HEK293 (cell line): ENCODE results near the gene ATP8B4.

Experiments used
- CTCF ChIA-PET: fragments of 350-600 bp; formaldehyde crosslinking; extraction: SDS; loops from one replicate; lab custom pipeline; 2021; ENCODE audit warnings: antibody characterized with exemption; lab: Yijun Ruan, JAX
- POLR2A ChIA-PET: fragments of 300-600 bp; formaldehyde crosslinking; extraction: SDS; loops from one replicate; lab custom pipeline; 2020; ENCODE audit warnings: antibody characterized with exemption, inconsistent platforms; lab: Yijun Ruan, JAX
- H3K27ac ChIP-seq: fragments of 200-500 bp; sonication (Bioruptor generic); 2 replicates; pipeline ENCODE4 v1.5.1; 2014; ENCODE audit warnings: low read depth, low read length, control low read depth, inconsistent platforms; ENCODE audit errors: extremely low read depth
- H3K36me3 ChIP-seq, 2 experiments: fragments of 200-500 bp in 1 of 2; sonication (Bioruptor generic) in 1 of 2; 1 replicate in 1 of 2; 2 replicates in 1 of 2; pipeline ENCODE4 v1.5.1; 2014 to 2017; ENCODE audit warnings: inconsistent platforms in 2 of 2, low read length in 2 of 2; ENCODE audit not compliant: control insufficient read depth in 2 of 2, insufficient read depth in 1 of 2
- H3K4me1 ChIP-seq: fragments of 200-500 bp; sonication (Bioruptor generic); 2 replicates; pipeline ENCODE4 v1.5.1; 2014; ENCODE audit warnings: mild to moderate bottlenecking, low read length, inconsistent platforms; ENCODE audit not compliant: control insufficient read depth, insufficient read depth
- H3K4me3 ChIP-seq: 2 replicates; pipeline ENCODE4 v1.5.1; 2011; ENCODE audit warnings: low read depth, mild to moderate bottlenecking, control low read depth, low read length, moderate library complexity
- H3K9me3 ChIP-seq: fragments of 200-500 bp; sonication (Bioruptor generic); 2 replicates; pipeline ENCODE4 v1.5.1; 2014; ENCODE audit warnings: low read depth, low read length, inconsistent platforms; ENCODE audit not compliant: control insufficient read depth, insufficient read depth
- EGR2 ChIP-seq: fragments of 450-650 bp; formaldehyde crosslinking; IDR thresholded peaks from 2 replicates; pipeline ENCODE4 v1.5.1; 2016; ENCODE audit warnings: low read depth, missing biosample characterization, missing genetic modification characterization
- KLF1 ChIP-seq: fragments of 450-650 bp; formaldehyde crosslinking; IDR thresholded peaks from 2 replicates; pipeline ENCODE4 v1.5.1; 2016; ENCODE audit warnings: missing biosample characterization, missing genetic modification characterization
- KLF10 ChIP-seq: fragments of 450-650 bp; IDR thresholded peaks from 2 replicates; pipeline ENCODE4 v1.5.1; 2018; ENCODE audit warnings: missing biosample characterization, mild to moderate bottlenecking, missing genetic modification characterization
- RBAK ChIP-seq: fragments of 450-650 bp; formaldehyde crosslinking; IDR thresholded peaks from 2 replicates; pipeline ENCODE4 v1.5.1; 2016; ENCODE audit warnings: missing biosample characterization, missing genetic modification characterization
- SETDB1 ChIP-seq: IDR thresholded peaks from one replicate; pipeline ENCODE4 v1.6.1; 2017; ENCODE audit warnings: mild to moderate bottlenecking, low read length, moderate library complexity, mixed read lengths; ENCODE audit not compliant: insufficient read length
- TCF7L2 ChIP-seq: IDR thresholded peaks from 2 replicates; pipeline ENCODE4 v1.6.1; 2011; ENCODE audit warnings: low read depth, mild to moderate bottlenecking, inconsistent platforms, low read length, moderate library complexity, borderline replicate concordance
- ZBTB11 ChIP-seq: fragments of 450-650 bp; formaldehyde crosslinking; conservative IDR thresholded peaks from 2 replicates; pipeline ENCODE4 v1.5.1; 2016; ENCODE audit warnings: low read depth, missing biosample characterization, missing genetic modification characterization
- ZBTB26 ChIP-seq: fragments of 450-650 bp; formaldehyde crosslinking; optimal IDR thresholded peaks from 2 replicates; pipeline ENCODE3; 2016; ENCODE audit warnings: missing biosample characterization, mild to moderate bottlenecking, missing genetic modification characterization
- ZIC2 ChIP-seq: fragments of 450-650 bp; formaldehyde crosslinking; IDR thresholded peaks from 2 replicates; pipeline ENCODE4 v1.5.1; 2016; ENCODE audit warnings: missing biosample characterization, missing genetic modification characterization
- ZNF10 ChIP-seq: fragments of 450-650 bp; formaldehyde crosslinking; IDR thresholded peaks from 2 replicates; pipeline ENCODE4 v1.5.1; 2017; ENCODE audit warnings: missing biosample characterization, missing genetic modification characterization
- ZNF530 ChIP-seq: fragments of 450-650 bp; formaldehyde crosslinking; IDR thresholded peaks from 2 replicates; pipeline ENCODE4 v1.5.1; 2016; ENCODE audit warnings: low read depth, missing biosample characterization, missing genetic modification characterization
- ZNF585B ChIP-seq: fragments of 450-650 bp; formaldehyde crosslinking; IDR thresholded peaks from 2 replicates; pipeline ENCODE4 v1.5.1; 2016; ENCODE audit warnings: missing biosample characterization, missing genetic modification characterization
- ZNF837 ChIP-seq: fragments of 450-650 bp; formaldehyde crosslinking; IDR thresholded peaks from 2 replicates; pipeline ENCODE4 v1.5.1; 2016; ENCODE audit warnings: missing biosample characterization, missing genetic modification characterization
- TF ChIP-seq, protein P1 (sequence below): fragments of 450-650 bp; formaldehyde crosslinking; IDR thresholded peaks from 2 replicates; pipeline ENCODE4 v1.5.1; 2016; ENCODE audit warnings: missing biosample characterization, missing genetic modification characterization
- TF ChIP-seq, protein P2 (sequence below): fragments of 450-650 bp; formaldehyde crosslinking; IDR thresholded peaks from 2 replicates; pipeline ENCODE4 v1.5.1; 2016; ENCODE audit warnings: missing biosample characterization, missing genetic modification characterization
- TF ChIP-seq, protein P3 (sequence below): fragments of 450-650 bp; formaldehyde crosslinking; IDR thresholded peaks from 2 replicates; pipeline ENCODE4 v1.5.1; 2016; ENCODE audit warnings: missing biosample characterization, missing genetic modification characterization, borderline replicate concordance

The ATP8B4 gene

GRCh38 chr15:49824775-49825099 is 294.3 kb downstream of the ATP8B4 start:
- TF ChIP-seq KLF1 (tag by site-specific recombination) (no peak), ZNF10 (tag by site-specific recombination) (no peak), SETDB1 (no peak), ZBTB26 (tag by site-specific recombination) (no peak), TCF7L2 (no peak), ZBTB11 (tag by site-specific recombination) (no peak), ZNF837 (tag by site-specific recombination) (no peak), KLF10 (no peak), ZNF585B (tag by site-specific recombination) (no peak), RBAK (tag by site-specific recombination) (no peak), ZNF530 (no peak), ZIC2 (tag by site-specific recombination) (no peak)
- TF ChIP-seq, protein P1, sequence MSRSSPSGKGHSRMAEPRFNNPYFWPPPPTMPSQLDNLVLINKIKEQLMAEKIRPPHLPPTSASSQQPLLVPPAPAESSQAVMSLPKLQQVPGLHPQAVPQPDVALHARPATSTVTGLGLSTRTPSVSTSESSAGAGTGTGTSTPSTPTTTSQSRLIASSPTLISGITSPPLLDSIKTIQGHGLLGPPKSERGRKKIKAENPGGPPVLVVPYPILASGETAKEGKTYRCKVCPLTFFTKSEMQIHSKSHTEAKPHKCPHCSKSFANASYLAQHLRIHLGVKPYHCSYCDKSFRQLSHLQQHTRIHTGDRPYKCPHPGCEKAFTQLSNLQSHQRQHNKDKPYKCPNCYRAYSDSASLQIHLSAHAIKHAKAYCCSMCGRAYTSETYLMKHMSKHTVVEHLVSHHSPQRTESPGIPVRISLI (tag by site-specific recombination), result no peak
- TF ChIP-seq, protein P2, sequence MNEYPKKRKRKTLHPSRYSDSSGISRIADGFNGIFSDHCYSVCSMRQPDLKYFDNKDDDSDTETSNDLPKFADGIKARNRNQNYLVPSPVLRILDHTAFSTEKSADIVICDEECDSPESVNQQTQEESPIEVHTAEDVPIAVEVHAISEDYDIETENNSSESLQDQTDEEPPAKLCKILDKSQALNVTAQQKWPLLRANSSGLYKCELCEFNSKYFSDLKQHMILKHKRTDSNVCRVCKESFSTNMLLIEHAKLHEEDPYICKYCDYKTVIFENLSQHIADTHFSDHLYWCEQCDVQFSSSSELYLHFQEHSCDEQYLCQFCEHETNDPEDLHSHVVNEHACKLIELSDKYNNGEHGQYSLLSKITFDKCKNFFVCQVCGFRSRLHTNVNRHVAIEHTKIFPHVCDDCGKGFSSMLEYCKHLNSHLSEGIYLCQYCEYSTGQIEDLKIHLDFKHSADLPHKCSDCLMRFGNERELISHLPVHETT (tag by site-specific recombination), result no peak
- TF ChIP-seq, protein P3, sequence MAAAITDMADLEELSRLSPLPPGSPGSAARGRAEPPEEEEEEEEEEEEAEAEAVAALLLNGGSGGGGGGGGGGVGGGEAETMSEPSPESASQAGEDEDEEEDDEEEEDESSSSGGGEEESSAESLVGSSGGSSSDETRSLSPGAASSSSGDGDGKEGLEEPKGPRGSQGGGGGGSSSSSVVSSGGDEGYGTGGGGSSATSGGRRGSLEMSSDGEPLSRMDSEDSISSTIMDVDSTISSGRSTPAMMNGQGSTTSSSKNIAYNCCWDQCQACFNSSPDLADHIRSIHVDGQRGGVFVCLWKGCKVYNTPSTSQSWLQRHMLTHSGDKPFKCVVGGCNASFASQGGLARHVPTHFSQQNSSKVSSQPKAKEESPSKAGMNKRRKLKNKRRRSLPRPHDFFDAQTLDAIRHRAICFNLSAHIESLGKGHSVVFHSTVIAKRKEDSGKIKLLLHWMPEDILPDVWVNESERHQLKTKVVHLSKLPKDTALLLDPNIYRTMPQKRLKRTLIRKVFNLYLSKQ (tag by site-specific recombination), result no peak
- POLR2A ChIA-PET, result no interaction called here
- Histone ChIP-seq H3K36me3 (no peaks in the 10 kb centered on the region), H3K9me3 (no peaks in the 10 kb centered on the region), H3K27ac (no peak overlapping the region), H3K4me3 (no peak overlapping the region), H3K4me1 (no peaks in the 10 kb centered on the region)
- CTCF ChIA-PET, result no interaction called here

- POLR2A ChIA-PET, result no interaction called here
- TF ChIP-seq EGR2 (tag by site-specific recombination), result no peak
- H3K4me1 ChIP-seq, result no peaks in the 10 kb centered on the region
- CTCF ChIA-PET, result no interaction called here
- no peak overlapping the region for H3K4me3 ChIP-seq
- H3K27ac ChIP-seq, result no peak overlapping the region
- H3K9me3 ChIP-seq, result no peaks in the 10 kb centered on the region
- no peaks in the 10 kb centered on the region for H3K36me3 ChIP-seq
These were observed 294.9 kb downstream of the ATP8B4 start for GRCh38 chr15:49823987-49824774.
